Astrocyte (in vitro differentiated cells and primary cell): Measurements from ENCODE around the gene BASP1.

Experiments used
- CTCF ChIP-seq: IDR thresholded peaks from 2 replicates; pipeline ENCODE4 v1.5.1; 2011; ENCODE audit warnings: low read depth, mild to moderate bottlenecking, inconsistent platforms, low read length, moderate library complexity; ENCODE audit not compliant: insufficient read depth
- EZH2 ChIP-seq: IDR thresholded peaks from 2 replicates; pipeline ENCODE4 v1.6.1; 2012; ENCODE audit warnings: mild to moderate bottlenecking, low read length, inconsistent platforms; ENCODE audit not compliant: insufficient read depth

GRCh38 chr5:17302106-17302505 is 84.7 kb downstream of the BASP1 start:
- TF ChIP-seq EZH2, result no peak
- no peak for TF ChIP-seq CTCF
